ENCODE data around the gene NEU4.

- no peak for TF ChIP-seq CTCF (IDR thresholded peaks at IDR 0.05 in 8 of 11, conservative IDR thresholded peaks at IDR 0.05 in 3 of 11)
- TF ChIP-seq POLR2A (IDR thresholded peaks at IDR 0.05) = no peak
- peak in 1 of 3 donors; percentile 44 for TF ChIP-seq POLR2AphosphoS5 (IDR thresholded peaks at IDR 0.05)
Measured at GRCh38 chr2:241767464-241768250, 41.3 kb upstream of the NEU4 start.

Data from spleen (tissue), 7 donors.